IMR-90 (cell line): ENCODE results near the gene CDK12. TPM values are rescaled to one million over a fixed set of nuclear protein-coding genes. Genes with fewer than 3 reads are reported as not detected.

ENCODE experiments used
- ATAC-seq: fragments of 200-7000 bp; cut with Tn5 transposase; 2 replicates; pipeline ENCODE4 v1.9.1; 2020; ENCODE audit warnings: low read depth, mild to moderate bottlenecking, moderate library complexity
- BruUV-seq: library from RNA; stranded (reverse); fragments of 400-500 nt; replicated peaks from 2 replicates; lab custom pipeline; 2021; lab: Mats Ljungman, UMichigan
- CTCF ChIA-PET: fragments of 300-600 bp; formaldehyde crosslinking; extraction: SDS; loops from one replicate; lab custom pipeline; 2021; ENCODE audit warnings: antibody characterized with exemption; lab: Yijun Ruan, JAX
- POLR2A ChIA-PET: fragments of 300-600 bp; sonication (Branson Sonifier 250); formaldehyde crosslinking; loops from one replicate; lab custom pipeline; 2022; ENCODE audit warnings: antibody characterized with exemption; ENCODE audit not compliant: unreplicated experiment; lab: Charles Lee
- DNase-seq: peaks from one replicate; pipeline ENCODE4 v3.0.0; 2013
- H2AFZ ChIP-seq: replicated peaks from 2 replicates; pipeline ENCODE3; 2013; ENCODE audit warnings: low read length, mild to moderate bottlenecking; ENCODE audit not compliant: poor library complexity
- H2AK5ac ChIP-seq: 2 replicates; pipeline ENCODE4 v1.6.1; 2013; ENCODE audit warnings: low read depth, low read length, inconsistent platforms
- H2AK9ac ChIP-seq: replicated peaks from 2 replicates; pipeline ENCODE3; 2013; ENCODE audit warnings: mild to moderate bottlenecking, low read depth, low read length, moderate library complexity; ENCODE audit not compliant: poor library complexity
- H2BK120ac ChIP-seq: 2 replicates; pipeline ENCODE4 v1.6.1; 2013; ENCODE audit warnings: low read depth, low read length, inconsistent platforms
- H2BK15ac ChIP-seq: 3 replicates; pipeline ENCODE4 v1.6.1; 2013; ENCODE audit warnings: low read depth, low read length, inconsistent platforms
- H2BK20ac ChIP-seq: 2 replicates; pipeline ENCODE4 v1.6.1; 2013; ENCODE audit warnings: low read depth, mild to moderate bottlenecking, inconsistent platforms, low read length, moderate library complexity
- H2BK5ac ChIP-seq: 2 replicates; pipeline ENCODE4 v1.6.1; 2013; ENCODE audit warnings: mild to moderate bottlenecking, low read depth, low read length, inconsistent platforms; ENCODE audit not compliant: poor library complexity, severe bottlenecking
- H3K14ac ChIP-seq: replicated peaks from 2 replicates; pipeline ENCODE4 v1.6.1; 2013; ENCODE audit warnings: low read depth, low read length, inconsistent platforms
- H3K18ac ChIP-seq: 2 replicates; pipeline ENCODE4 v1.6.1; 2013; ENCODE audit warnings: low read depth, low read length, control low read depth
- H3K23ac ChIP-seq: 2 replicates; pipeline ENCODE4 v1.6.1; 2013; ENCODE audit warnings: low read depth, low read length, inconsistent platforms
- H3K27ac ChIP-seq: 2 replicates; pipeline ENCODE4 v1.5.1; 2013; ENCODE audit warnings: mild to moderate bottlenecking, control low read depth, low read length; ENCODE audit not compliant: insufficient read depth
- H3K27me3 ChIP-seq: 2 replicates; pipeline ENCODE4 v1.6.1; 2013; ENCODE audit warnings: low read length; ENCODE audit not compliant: control insufficient read depth, insufficient read depth
- H3K36me3 ChIP-seq: 2 replicates; pipeline ENCODE4 v1.6.1; 2013; ENCODE audit warnings: low read length, mixed read lengths; ENCODE audit not compliant: control insufficient read depth, insufficient read depth
- H3K4ac ChIP-seq: 2 replicates; pipeline ENCODE4 v1.6.1; 2013; ENCODE audit warnings: low read depth, low read length, inconsistent platforms
- H3K4me1 ChIP-seq: 2 replicates; pipeline ENCODE4 v1.6.1; 2013; ENCODE audit warnings: low read length, mixed read lengths; ENCODE audit not compliant: control insufficient read depth, insufficient read depth
- H3K4me2 ChIP-seq: 2 replicates; pipeline ENCODE4 v1.6.1; 2013; ENCODE audit warnings: low read depth, mild to moderate bottlenecking, control low read depth, low read length, moderate library complexity
- H3K4me3 ChIP-seq: 2 replicates; pipeline ENCODE4 v1.5.1; 2013; ENCODE audit warnings: low read depth, mild to moderate bottlenecking, control low read depth, low read length, moderate library complexity; ENCODE audit not compliant: insufficient read depth
- H3K56ac ChIP-seq: 2 replicates; pipeline ENCODE4 v1.6.1; 2013; ENCODE audit warnings: low read length, inconsistent platforms; ENCODE audit not compliant: insufficient read depth; ENCODE audit errors: extremely low read depth
- H3K79me1 ChIP-seq, 2 experiments: 2 replicates each; pipeline ENCODE4 v1.6.1; 2013; ENCODE audit warnings: low read length in 2 of 2, inconsistent platforms in 1 of 2, low read depth in 1 of 2
- H3K9ac ChIP-seq: 2 replicates; pipeline ENCODE4 v1.6.1; 2013; ENCODE audit warnings: low read depth, low read length, control low read depth
- H3K9me1 ChIP-seq: 2 replicates; pipeline ENCODE4 v1.6.1; 2013; ENCODE audit warnings: low read length, inconsistent platforms; ENCODE audit not compliant: insufficient read depth
- H3K9me3 ChIP-seq: 2 replicates; pipeline ENCODE4 v1.6.1; 2013; ENCODE audit warnings: low read length; ENCODE audit not compliant: control insufficient read depth, insufficient read depth
- H4K20me1 ChIP-seq: 2 replicates; pipeline ENCODE4 v1.6.1; 2013; ENCODE audit warnings: low read length, inconsistent platforms; ENCODE audit not compliant: insufficient read depth
- H4K5ac ChIP-seq: 2 replicates; pipeline ENCODE4 v1.6.1; 2013; ENCODE audit warnings: mild to moderate bottlenecking, low read depth, low read length, control low read depth
- H4K8ac ChIP-seq, 2 experiments: 2 replicates each; pipeline ENCODE4 v1.6.1; 2013; ENCODE audit warnings: low read depth in 2 of 2, low read length in 2 of 2, control low read depth in 1 of 2, inconsistent platforms in 1 of 2
- H4K91ac ChIP-seq: 2 replicates; pipeline ENCODE4 v1.6.1; 2013; ENCODE audit warnings: low read depth, low read length, inconsistent platforms; ENCODE audit not compliant: insufficient read depth
- BHLHE40 ChIP-seq: fragments of 150-350 bp; IDR thresholded peaks from 2 replicates; pipeline ENCODE4 v1.6.1; 2016; ENCODE audit warnings: mild to moderate bottlenecking, low read depth, low read length
- CEBPB ChIP-seq: IDR thresholded peaks from 2 replicates; pipeline ENCODE4 v1.6.1; 2012; ENCODE audit warnings: low read depth, low read length, improper control_type of control experiment
- CHD1 ChIP-seq: IDR thresholded peaks from 2 replicates; pipeline ENCODE4 v1.6.1; 2012; ENCODE audit warnings: low read depth, low read length, improper control_type of control experiment
- FOS ChIP-seq: fragments of 150-350 bp; IDR thresholded peaks from 2 replicates; pipeline ENCODE4 v1.6.1; 2016; ENCODE audit warnings: low read depth, low read length
- MAFK ChIP-seq: IDR thresholded peaks from 2 replicates; pipeline ENCODE4 v1.6.1; 2012; ENCODE audit warnings: low read depth, low read length, improper control_type of control experiment
- MAZ ChIP-seq: IDR thresholded peaks from 2 replicates; pipeline ENCODE4 v1.6.1; 2012; ENCODE audit warnings: low read depth, mild to moderate bottlenecking, low read length, improper control_type of control experiment, moderate library complexity, borderline replicate concordance
- MXI1 ChIP-seq: IDR thresholded peaks from 2 replicates; pipeline ENCODE4 v1.6.1; 2012; ENCODE audit warnings: low read depth, mild to moderate bottlenecking, low read length, moderate library complexity, borderline replicate concordance
- NFE2L2 ChIP-seq: fragments of 150-350 bp; IDR thresholded peaks from 2 replicates; pipeline ENCODE4 v1.6.1; 2016; ENCODE audit warnings: low read depth, mild to moderate bottlenecking, low read length
- POLR2A ChIP-seq: IDR thresholded peaks from 2 replicates; pipeline ENCODE4 v1.6.1; 2012; ENCODE audit warnings: mild to moderate bottlenecking, low read depth, low read length
- RAD21 ChIP-seq: IDR thresholded peaks from 2 replicates; pipeline ENCODE4 v1.6.1; 2012; ENCODE audit warnings: low read length, improper control_type of control experiment
- RCOR1 ChIP-seq: IDR thresholded peaks from 2 replicates; pipeline ENCODE4 v1.6.1; 2012; ENCODE audit warnings: mild to moderate bottlenecking, low read length, improper control_type of control experiment; ENCODE audit not compliant: insufficient replicate concordance
- RFX5 ChIP-seq: IDR thresholded peaks from 2 replicates; pipeline ENCODE4 v1.8.0; 2012; ENCODE audit warnings: low read depth, mild to moderate bottlenecking, low read length, moderate library complexity
- SMC3 ChIP-seq: fragments of 150-350 bp; IDR thresholded peaks from 2 replicates; pipeline ENCODE4 v1.6.1; 2016; ENCODE audit warnings: low read depth, mild to moderate bottlenecking, antibody characterized with exemption, low read length, moderate library complexity
- USF2 ChIP-seq: fragments of 150-350 bp; IDR thresholded peaks from 2 replicates; pipeline ENCODE4 v1.6.1; 2017; ENCODE audit warnings: mild to moderate bottlenecking, antibody characterized with exemption, low read length, low read depth
- WGBS, 2 experiments: methylation state at CpG; one replicate each; pipeline versions ENCODE4 v1.1.5 to v1.1.7; 2013; ENCODE audit warnings: missing lambda C conversion rate in 2 of 2; ENCODE audit not compliant: insufficient read length in 1 of 2; ENCODE audit errors: extremely low coverage in 2 of 2; 5-methylcytosine and 5-hydroxymethylcytosine counted together
- dilution Hi-C: fragments of 300-500 bp; cut with HindIII; formaldehyde crosslinking; loops from one replicate; pipeline ENCODE4 v1.14.3; 2018; ENCODE audit warnings: low sequenced_read_pairs; ENCODE audit not compliant: unreplicated experiment
- in situ Hi-C: fragments of 300-500 bp; cut with MboI; formaldehyde crosslinking; loops from 3 replicates; pipeline ENCODE4 v1.14.3; 2019; ENCODE audit warnings: low sequenced_read_pairs, inconsistent platforms, mixed read lengths
- intact Hi-C: fragments of 100-400 bp; cut with micrococcal nuclease; formaldehyde crosslinking; loops from 2 replicates; pipeline ENCODE4 v1.10.0; 2022
- polyA plus RNA-seq, 3 experiments: library from polyadenylated mRNA; depleted of rRNA; stranded (reverse); fragments of >200 nt; gene quantifications; 2 replicates each; pipeline ENCODE4 v1.2.3, GENCODE V29; 2012; ENCODE audit warnings: low replicate concordance in 1 of 3
- total RNA-seq: library from RNA; depleted of rRNA; stranded (reverse); fragments of >200 nt; gene quantifications from 2 replicates; pipeline ENCODE4 v1.2.3, GENCODE V29; 2012
- TF ChIP-seq, protein P1 (sequence below): conservative IDR thresholded peaks from 2 replicates; pipeline ENCODE4 v1.5.1; 2012; ENCODE audit warnings: mild to moderate bottlenecking, low read depth, low read length, improper control_type of control experiment
- TF ChIP-seq, protein P2 (sequence below): fragments of 150-350 bp; IDR thresholded peaks from 2 replicates; pipeline ENCODE4 v1.6.1; 2016; ENCODE audit warnings: low read depth, mild to moderate bottlenecking, low read length, moderate library complexity, borderline replicate concordance

Gene CDK12
- total and polyA plus RNA-seq, 2 of the 4 experiments (the other 2 are of a cell fraction): 16.1 to 27.1 TPM

- Histone ChIP-seq H2AFZ (no peak overlapping the region), H4K91ac (no peak overlapping the region), H3K56ac (no peak overlapping the region), H3K14ac (no peak overlapping the region), H4K8ac (no peak overlapping the region), H3K4me2 (no peak overlapping the region), H3K27ac (no peak overlapping the region), H4K20me1 (no peaks in the 10 kb centered on the region; the same call in 1 of the 2 replicates), H2AK5ac (no peak overlapping the region), H3K18ac (no peak overlapping the region), H2BK20ac (no peak overlapping the region), H3K27me3 (no peaks in the 10 kb centered on the region), H3K9me3 (no peaks in the 10 kb centered on the region), H3K23ac (no peak overlapping the region), H2BK15ac (no peak overlapping the region), H3K9ac (no peak overlapping the region), H2BK120ac (no peak overlapping the region), H3K4me3 (no peak overlapping the region), H2AK9ac (no peak overlapping the region), H3K36me3 (peaks cover 52% of the 10 kb centered on the region), H3K4me1 (no peaks in the 10 kb centered on the region), H2BK5ac (no peak overlapping the region), H4K5ac (no peak overlapping the region), H3K4ac (no peak overlapping the region), H3K79me1 (peaks cover 2 to 3% of the 10 kb centered on the region in 2 experiments; a peak in 2 of 4 replicates), H3K9me1 (no peaks in the 10 kb centered on the region; the same call in 1 of the 2 replicates)
- POLR2A ChIA-PET: no interaction called here
- in situ Hi-C loops: no loop called here
- dilution Hi-C loops: no loop called here
- CTCF ChIA-PET: no interaction called here
- no TSS peak for BruUV-seq
- 74% methylated on average over 5 of the region's 6 CpGs; no CpG with 5 or more reads in 1 of the 2 experiments for WGBS, 2 experiments
- ATAC-seq (no peak), DNase-seq (no peak)
- intact Hi-C loops: loop anchor here (5.0 kb wide), 1 partner anchor 39 kb away; no protein-coding TSS in a partner anchor
- TF ChIP-seq CHD1: no peak
- no peak for TF ChIP-seq MAZ
- TF ChIP-seq CEBPB: no peak
- no peak for TF ChIP-seq NFE2L2
- no peak for TF ChIP-seq FOS
- no peak for TF ChIP-seq MXI1
- TF ChIP-seq, protein P1, sequence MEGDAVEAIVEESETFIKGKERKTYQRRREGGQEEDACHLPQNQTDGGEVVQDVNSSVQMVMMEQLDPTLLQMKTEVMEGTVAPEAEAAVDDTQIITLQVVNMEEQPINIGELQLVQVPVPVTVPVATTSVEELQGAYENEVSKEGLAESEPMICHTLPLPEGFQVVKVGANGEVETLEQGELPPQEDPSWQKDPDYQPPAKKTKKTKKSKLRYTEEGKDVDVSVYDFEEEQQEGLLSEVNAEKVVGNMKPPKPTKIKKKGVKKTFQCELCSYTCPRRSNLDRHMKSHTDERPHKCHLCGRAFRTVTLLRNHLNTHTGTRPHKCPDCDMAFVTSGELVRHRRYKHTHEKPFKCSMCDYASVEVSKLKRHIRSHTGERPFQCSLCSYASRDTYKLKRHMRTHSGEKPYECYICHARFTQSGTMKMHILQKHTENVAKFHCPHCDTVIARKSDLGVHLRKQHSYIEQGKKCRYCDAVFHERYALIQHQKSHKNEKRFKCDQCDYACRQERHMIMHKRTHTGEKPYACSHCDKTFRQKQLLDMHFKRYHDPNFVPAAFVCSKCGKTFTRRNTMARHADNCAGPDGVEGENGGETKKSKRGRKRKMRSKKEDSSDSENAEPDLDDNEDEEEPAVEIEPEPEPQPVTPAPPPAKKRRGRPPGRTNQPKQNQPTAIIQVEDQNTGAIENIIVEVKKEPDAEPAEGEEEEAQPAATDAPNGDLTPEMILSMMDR: no peak
- TF ChIP-seq MAFK: no peak
- no peak for TF ChIP-seq RAD21
- TF ChIP-seq BHLHE40: no peak
- TF ChIP-seq RFX5: no peak
- TF ChIP-seq USF2: no peak
- no peak for TF ChIP-seq RCOR1
- TF ChIP-seq, protein P2, sequence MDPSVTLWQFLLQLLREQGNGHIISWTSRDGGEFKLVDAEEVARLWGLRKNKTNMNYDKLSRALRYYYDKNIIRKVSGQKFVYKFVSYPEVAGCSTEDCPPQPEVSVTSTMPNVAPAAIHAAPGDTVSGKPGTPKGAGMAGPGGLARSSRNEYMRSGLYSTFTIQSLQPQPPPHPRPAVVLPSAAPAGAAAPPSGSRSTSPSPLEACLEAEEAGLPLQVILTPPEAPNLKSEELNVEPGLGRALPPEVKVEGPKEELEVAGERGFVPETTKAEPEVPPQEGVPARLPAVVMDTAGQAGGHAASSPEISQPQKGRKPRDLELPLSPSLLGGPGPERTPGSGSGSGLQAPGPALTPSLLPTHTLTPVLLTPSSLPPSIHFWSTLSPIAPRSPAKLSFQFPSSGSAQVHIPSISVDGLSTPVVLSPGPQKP: no peak
- TF ChIP-seq SMC3: no peak
- no peak for TF ChIP-seq POLR2A
Observed at GRCh38 chr17:39525801-39526506, 64.7 kb downstream of the CDK12 start.
